Measurements from ENCODE around the gene TMEM238L. TPM values are rescaled to one million over a fixed set of nuclear protein-coding genes. Genes with fewer than 3 reads are reported as not detected.

The TMEM238L gene
- polyA plus RNA-seq, 3 donors: 2.6 TPM; not detected in 2

DNA sequence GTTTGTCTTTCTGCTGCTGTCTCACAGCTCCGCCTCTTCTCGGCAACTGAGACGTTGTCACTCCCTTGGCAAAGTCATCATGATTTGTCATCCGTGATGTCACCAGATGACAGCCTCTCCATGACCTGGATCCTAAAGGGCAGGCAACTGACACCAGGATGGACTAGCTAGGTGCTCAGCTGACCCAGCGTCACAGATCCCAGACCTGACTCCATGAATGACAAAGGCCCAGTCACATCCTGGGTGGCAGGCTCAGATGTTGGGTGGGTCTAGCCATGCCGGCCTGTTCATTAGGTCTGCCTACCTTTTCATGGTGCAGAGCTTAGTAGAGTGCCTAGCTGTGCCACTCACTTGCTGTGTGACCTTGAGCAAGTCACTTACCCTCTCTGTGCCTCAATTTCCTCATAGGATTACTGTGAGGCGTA lies 3.8 kb upstream of the TMEM238L start:
- no peak overlapping the region for H3K27ac ChIP-seq (ENCODE audit: low read depth, low read length)
- 82 to 84% (median 83%) methylated on average over 7 of the region's 7 CpGs for WGBS, 3 donors

DNA sequence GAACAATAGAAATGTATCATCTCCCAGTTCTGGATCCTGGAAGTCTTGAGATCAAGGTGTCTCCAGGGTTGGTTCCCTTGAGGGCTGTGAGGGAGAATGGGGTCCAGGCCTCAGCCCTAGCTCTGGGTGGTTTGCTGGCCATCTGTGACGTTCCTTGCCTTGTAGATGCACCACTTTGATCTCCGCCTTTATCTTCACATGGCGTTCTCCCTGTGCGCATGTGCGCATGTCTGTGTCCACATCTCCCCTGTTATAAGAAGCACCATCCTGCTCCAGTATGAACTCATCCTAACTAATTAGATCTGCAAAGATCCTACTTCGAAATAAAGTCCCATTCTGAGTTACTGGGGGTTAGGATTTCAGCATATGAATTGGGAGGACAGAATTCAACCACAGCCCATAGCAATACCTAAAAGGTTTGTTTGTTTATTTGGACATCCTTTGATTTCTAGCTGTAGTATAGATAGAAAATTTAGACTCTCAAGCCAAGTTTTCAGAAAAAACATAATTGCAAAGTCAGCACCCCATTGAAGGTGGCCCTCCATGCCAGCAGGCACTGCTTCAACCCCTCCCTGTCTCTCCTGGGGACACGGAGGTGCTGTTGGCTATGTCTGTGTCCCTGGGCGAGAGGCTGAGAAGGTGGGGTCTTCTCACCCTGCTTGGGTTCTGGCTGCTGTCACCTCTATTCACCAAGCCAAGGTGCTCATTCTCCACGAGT lies 2.8 kb upstream of the TMEM238L start:
- WGBS, 3 donors: 80 to 83% (median 82%) methylated on average over 9 of the region's 9 CpGs
- no peak overlapping the region for H3K27ac ChIP-seq (ENCODE audit: low read depth, low read length)

DNA sequence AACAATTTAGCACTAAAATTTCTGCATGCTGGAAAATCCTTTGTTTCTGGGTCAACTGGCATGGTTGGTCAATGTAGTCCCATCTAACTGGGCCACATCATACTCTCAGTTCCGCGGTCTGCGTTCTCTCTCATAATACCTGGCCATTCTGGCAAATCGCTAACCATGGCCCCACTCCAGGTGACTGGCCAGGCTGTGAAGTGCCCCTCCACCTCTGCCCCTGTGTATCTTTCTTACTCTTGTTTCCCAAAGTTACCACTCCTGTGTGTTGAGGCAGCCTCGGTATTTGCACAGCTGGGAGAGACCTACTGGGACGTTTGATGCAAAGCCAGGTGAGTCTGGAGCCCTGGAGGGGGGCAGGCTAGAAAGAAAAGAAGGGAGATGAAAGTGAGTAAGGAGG lies 2.0 kb upstream of the TMEM238L start:
- 61 to 91% (median 86%) methylated on average over 6 of the region's 6 CpGs for WGBS, 3 donors
- no peak overlapping the region for H3K27ac ChIP-seq (ENCODE audit: low read depth, low read length)

DNA sequence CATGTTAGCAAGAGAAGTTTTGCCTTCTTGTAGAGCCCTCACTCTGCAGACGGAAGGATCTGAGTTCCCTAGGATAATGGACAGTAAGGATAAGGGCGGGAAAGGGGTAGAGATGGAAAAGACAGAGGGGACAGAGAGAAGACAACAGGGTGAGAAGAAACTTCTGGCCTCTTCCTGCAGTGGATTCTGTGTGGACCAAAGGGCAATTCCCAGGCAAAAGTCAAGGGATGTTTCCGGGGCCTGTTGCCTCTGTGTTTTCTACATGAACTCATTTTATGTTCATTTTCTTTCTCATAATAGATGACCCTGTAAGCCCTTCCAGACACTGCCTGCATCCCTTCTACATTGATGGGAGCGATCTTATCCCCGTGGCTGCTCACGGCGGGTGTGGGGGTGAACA lies 647 bp upstream of the TMEM238L start:
- 77 to 89% (median 86%) methylated on average over 7 of the region's 7 CpGs for WGBS, 3 donors
- no peak overlapping the region for H3K27ac ChIP-seq (ENCODE audit: low read depth, low read length)

DNA sequence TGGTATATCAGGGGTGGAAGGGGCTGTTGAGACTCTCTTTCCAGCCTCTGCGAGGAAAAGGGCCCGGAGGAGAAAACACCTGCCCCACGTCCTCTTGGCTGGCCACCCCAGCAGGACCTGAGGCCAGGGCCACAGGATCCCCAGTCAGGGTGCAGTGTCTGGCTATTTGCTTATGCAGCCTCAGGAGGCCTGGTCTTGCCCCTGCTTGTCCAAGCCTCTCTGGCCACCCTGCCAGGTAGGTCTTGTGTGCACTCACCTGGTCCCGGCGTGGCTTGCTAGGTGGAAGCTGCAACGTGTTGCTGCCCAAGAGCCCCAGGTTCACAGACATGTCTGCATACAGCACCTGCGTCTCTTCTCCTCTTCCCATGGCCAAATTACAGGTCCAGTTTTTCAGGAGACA lies 549 bp downstream of the TMEM238L start:
- 88 to 94% (median 94%) methylated on average over 7 of the region's 7 CpGs for WGBS, 3 donors
- H3K27ac ChIP-seq (ENCODE audit: low read depth, low read length): no peak overlapping the region

DNA sequence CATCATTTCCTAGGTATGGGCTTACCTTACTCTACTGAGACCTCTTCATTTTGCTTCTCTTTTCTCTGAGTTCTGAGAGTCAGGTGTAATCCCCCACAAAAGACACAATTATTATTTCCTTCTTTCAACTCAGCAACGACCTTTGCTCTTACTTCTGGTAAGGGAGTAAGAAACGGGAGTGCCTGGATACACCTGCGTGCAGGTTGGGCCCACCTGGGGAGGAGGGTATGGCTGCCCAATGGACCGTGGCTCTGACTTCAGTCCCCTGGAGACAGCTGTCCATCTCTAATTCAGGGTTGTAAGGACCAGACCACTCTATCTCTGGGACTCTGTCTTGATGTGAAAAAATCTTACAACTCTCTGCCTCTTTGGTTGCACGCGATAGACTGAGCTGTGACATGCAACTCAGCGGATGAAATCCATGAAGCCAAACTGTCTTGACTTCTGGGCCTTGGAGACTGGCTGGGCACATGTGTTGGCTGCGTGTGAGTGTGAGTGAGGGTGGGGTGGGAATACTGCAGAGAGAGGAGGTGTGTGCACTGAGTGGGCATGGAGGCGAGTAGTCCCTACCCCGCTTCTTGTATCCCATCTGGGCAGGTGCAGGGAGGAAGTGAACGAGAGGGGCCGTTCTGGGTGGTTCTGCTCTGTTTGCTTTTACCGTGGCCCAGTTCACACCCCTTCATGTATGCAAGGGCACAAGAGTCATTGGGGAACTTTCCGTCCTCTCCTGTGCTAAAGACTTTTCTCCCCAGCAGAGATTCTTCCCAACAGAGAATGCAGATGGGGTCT lies 1.2 kb downstream of the TMEM238L start:
- 76 to 88% (median 84%) methylated on average over 14 of the region's 14 CpGs for WGBS, 3 donors
- H3K27ac ChIP-seq (ENCODE audit: low read depth, low read length): no peak overlapping the region

DNA sequence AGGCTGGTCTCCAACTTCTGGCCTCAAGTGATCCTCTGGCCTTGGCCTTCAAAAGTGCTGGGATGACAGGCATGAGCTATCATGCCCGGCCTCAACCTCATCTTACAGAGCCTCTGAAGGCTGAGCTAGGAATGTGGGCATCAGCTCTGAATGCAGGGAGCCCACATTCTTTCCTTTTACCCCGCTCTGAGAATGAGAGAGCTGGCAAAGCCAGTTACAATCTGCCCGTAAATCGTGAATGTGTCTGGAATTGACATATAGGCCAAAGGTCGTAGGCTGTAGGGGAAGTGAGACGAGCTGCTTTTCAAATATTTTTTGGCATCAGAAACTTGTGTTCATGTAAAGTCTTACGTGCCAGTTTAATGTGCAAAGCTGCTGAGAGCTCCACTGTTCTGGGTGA lies 4.5 kb downstream of the TMEM238L start:
- WGBS, 3 donors: 20 to 57% (median 53%) methylated on average over 7 of the region's 7 CpGs
- no peak overlapping the region for H3K27ac ChIP-seq (ENCODE audit: low read depth, low read length)

DNA sequence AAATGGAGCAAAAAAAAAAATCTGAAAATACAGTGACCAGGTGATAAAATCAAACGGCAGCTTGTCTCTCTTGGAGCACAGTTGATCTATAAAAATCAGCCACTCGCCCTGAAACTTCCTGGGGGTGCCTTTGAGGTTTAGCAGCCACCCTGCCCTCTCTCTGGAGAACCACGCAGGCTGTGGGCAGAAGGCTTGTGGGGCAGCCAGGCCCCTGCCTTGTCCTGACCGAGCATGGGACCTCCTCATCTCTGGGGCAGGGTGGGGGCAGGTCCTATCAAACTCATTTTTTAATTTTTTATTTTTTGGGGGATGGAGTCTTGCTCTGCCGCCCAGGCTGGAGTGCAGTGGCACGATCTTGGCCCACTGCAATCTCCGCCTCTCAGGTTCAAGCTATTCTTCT lies 5.0 kb downstream of the TMEM238L start:
- H3K27ac ChIP-seq (ENCODE audit: low read depth, low read length): no peak overlapping the region
- WGBS, 3 donors: 64 to 73% (median 64%) methylated on average over 7 of the region's 7 CpGs

DNA sequence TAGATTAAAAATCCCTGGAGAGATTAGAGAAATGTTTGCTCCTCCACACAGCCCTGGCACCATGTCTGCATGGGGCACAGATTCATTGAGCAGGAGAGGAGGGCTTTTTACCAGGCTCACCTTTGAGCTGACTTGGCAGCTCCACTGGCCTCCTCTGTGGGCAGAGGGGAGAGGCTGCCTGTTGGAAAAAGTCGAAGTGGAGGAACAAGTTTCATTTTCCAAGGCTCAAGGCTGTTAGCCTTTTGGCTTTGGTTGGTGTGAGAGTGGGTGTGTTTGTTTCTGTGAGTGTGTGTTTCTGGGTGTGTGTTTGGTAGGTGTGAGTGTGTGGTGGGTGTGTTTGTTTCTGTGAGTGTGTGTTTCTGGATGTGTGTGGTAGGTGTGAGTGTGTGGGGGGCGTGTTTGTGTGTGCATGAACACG lies 5.6 kb downstream of the TMEM238L start:
- no peak overlapping the region for H3K27ac ChIP-seq (ENCODE audit: low read depth, low read length)
- 23 to 38% (median 36%) methylated on average over 3 of the region's 3 CpGs for WGBS, 3 donors

DNA sequence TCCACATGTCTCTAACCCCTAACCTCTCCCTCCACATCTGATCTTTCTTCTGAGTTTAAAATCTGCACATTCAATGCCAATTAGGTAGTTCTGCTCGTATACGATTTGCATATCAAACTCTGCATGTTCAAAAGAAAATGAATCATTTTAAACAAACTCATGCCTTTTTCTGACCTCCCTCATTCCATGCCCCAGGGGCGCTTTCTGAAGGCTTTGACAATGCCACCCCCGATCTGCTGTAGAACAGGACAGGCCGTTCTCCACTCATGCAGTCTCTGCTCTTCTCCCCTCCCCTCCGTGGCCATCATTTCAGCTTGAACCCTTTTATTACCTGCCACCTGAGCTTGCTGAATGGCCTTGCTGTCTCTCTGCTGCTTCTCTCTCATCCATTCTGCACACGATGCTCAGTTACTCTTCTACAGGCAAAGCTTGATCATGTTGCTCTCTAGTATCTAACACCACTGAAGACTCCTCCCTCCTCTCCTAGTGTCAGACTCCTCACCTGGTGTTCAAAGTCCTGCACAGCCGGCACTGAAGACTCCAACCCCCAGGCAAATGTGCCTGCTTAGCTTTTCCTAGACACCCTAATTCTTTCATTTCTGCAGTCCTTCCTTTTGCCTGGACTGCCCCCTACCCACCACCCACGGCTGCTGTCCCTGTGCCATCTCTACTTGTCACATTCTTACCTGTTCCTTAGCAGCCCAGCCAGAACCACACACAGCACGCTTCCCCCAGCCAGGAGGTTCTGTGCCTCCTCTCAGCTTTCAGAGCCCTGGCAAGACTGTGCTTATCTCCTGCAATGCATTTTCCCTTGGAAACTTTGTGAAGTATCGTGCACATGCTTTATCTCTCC lies 6.2 kb downstream of the TMEM238L start:
- WGBS, 3 donors: 42 to 65% (median 62%) methylated on average over 11 of the region's 11 CpGs
- H3K27ac ChIP-seq (ENCODE audit: low read depth, low read length): no peak overlapping the region

DNA sequence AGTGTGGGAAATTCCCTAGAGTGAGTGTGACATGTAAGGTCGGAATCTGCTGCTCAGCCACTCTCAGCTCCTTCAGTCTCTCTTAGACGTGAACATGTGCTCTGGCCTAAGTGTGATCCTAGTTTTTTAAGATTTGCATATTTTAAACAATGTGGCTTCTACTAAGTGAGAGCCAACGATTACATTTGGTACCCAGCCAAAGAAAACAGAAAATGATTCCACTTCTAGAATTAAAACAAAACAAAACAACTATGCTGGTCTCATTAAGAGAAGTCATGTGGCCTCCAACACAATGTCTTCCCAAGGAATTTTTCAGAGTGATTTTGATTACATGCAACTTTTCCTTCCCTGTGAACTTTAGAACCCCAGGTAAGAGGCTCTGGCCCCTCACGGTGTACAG lies 10.1 kb downstream of the TMEM238L start:
- WGBS, 3 donors: 44 to 60% (median 58%) methylated on average over 4 of the region's 4 CpGs
- no peak overlapping the region for H3K27ac ChIP-seq (ENCODE audit: low read depth, low read length)

DNA sequence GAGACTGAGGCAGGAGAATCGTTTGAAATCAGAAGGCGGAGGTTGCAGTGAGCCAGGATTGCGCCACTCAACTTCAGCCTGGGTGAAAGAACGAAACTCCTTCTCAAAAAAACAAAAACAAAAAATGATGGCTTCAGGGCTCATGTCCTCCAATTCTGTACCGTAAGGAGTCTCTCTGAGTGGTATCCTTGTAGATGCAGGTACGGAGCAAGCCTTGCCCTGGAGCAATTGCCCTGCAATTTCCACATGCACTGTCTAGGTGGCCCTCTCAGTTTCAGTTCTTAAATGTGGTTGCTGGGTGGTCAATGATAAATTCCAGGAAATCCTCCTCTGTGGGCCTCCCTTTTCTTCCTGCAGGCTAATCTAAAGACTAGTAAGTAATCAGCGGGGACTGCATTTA lies 10.6 kb downstream of the TMEM238L start:
- 84 to 96% (median 95%) methylated on average over 7 of the region's 7 CpGs for WGBS, 3 donors
- H3K27ac ChIP-seq (ENCODE audit: low read depth, low read length): no peak overlapping the region

DNA sequence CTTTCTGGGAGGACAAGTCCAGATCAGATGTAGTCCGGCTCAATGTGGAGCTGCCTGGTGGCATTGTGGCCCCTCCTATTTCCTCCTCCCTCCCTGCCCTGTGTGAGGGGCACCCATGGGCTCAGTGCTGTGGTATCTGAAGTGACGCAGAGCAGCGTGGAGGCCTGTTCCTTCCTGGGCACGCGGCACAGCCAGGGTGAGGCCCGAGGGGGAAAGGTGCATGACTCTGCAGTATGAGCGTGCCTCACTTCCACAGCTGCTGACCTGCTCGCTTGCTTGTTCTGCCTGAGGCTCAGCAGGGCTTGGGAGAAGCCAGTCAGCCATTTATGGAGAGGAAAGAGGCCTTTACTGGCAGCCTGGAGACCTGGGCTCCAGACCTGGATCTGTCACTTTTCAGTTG lies 11.7 kb downstream of the TMEM238L start:
- WGBS, 3 donors: 66 to 76% (median 68%) methylated on average over 8 of the region's 8 CpGs
- H3K27ac ChIP-seq (ENCODE audit: low read depth, low read length): no peak overlapping the region

DNA sequence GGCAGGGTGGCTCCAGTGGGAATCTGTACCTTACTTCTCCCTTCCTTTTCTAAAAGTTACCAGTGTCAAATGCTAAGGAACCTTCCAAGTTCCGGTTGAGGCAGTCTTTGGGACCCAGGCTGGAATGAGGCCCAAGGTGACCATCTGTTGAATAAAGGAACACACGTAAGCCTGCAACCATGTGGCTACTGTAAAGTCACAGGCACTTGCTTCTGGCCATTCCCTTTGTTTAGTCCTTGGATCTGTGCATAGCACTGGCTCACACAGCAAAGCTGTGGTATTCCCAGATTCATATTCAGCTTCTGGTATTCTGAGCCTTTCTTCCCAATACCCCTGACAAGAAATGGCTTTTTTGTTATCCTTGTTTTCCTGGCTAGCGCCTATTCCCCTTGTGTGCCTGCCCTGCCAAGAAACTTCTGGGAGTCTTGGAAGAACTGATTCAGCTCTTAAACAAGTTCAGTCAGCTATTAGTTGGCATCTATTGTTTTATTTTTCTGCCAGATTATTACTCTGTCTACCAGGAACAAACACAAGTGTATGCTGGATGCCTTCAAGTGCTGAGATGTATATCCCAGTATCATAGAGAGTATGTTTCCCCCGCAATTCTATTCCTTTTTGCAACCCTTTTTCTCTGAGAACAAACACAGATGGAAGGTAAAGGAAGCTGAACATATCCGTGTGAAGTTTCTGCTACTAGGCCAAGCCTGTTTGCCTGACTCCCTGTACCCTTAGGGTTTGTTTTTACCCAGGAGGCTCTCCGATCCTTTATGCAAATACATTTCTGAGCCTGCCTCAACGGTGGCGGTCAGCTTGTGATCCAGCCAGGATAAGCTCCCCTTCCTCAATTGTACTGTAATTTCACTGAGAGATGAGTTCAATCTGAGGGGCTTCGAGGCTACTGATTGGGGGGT lies 13.2 kb downstream of the TMEM238L start:
- WGBS, 3 donors: 47 to 69% (median 66%) methylated on average over 9 of the region's 9 CpGs
- no peak overlapping the region for H3K27ac ChIP-seq (ENCODE audit: low read depth, low read length)

DNA sequence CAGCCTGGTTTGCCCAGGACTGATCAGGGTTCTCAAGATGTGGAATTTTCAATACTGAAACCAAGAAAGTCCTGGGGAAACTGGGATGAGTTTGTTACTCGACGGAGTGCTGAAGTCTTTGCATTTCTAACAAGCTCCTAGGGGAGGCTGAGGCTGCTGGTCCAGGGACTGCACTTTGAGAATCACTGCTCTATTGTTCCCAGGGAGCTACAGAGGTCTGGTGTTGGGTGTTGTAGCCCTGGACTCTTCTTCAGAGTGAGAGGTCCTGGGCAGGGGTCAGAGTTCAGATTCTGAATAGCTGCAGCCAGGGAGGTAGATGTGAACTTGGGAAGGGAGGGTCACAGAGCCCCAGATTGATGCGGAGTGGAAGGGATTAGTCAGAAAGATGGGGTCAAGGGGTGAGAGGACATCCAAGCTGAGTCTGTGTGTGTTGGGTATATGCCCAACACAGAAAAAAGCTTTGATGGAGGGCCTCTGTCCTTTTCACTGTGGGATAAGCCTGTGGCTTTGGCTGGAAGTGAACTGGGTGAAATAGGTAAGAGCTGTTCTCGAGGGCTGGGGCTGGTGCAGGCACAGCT lies 14.1 kb downstream of the TMEM238L start:
- no peak overlapping the region for H3K27ac ChIP-seq (ENCODE audit: low read depth, low read length)
- 77 to 88% (median 80%) methylated on average over 4 of the region's 4 CpGs for WGBS, 3 donors

DNA sequence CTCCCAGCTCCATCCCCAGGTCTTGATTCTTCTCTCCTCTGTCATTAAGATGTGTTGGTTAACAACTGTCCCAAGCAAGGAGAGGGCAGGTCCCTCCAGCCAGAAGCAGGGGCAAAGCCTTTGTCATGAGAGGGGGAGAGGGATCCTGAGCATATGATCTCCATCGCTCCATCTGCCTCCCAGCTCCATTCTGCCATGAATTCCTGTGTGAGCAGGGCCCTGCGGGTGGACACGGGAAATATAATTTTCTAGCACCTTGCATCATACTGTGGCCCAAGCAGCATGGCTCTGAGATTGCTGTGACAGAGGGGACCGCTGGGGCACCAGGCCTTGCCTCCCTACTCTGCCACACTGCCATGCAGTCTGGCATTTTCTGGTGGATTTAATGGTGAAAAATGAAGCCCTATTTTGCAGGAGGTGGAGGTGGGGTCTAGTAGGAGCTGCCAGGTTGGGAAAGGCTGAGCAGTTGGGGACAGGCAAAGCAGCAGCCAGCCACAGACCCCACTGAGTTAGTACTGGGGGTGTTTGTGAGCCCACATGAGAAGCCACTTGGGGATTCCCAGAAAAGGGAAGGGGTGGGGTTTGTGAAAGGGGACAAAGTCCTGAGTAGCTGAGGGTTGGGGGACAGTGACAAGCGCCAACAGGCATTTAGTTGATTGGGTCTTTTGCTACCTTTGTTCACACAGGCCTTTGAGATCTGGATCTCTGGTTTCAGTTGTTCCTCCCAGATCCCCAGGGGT lies 16.4 kb downstream of the TMEM238L start:
- H3K27ac ChIP-seq (ENCODE audit: low read depth, low read length): no peak overlapping the region
- WGBS, 3 donors: 88 to 96% (median 94%) methylated on average over 5 of the region's 5 CpGs

DNA sequence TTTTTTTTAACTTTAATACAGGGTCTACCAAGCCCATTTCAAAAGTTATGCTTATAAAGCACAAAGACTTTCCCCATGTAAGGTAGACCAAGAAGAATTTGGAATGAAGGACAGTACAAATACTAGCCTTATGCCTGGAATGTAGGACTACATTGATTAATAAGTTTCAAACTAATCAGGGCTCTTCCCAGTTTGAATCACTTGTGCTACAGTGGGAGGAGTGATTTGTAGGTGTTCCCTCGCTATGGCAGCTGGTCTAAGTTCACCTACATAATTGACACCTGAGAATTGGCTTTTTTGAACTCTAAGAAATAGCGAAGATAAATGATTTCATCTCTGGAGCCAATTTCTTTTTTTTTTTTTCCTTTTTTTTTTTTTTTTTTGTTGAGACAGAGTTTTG lies 18.6 kb downstream of the TMEM238L start:
- 89 to 94% (median 93%) methylated on average over 2 of the region's 2 CpGs for WGBS, 3 donors
- no peak overlapping the region for H3K27ac ChIP-seq (ENCODE audit: low read depth, low read length)
